Measurements from ENCODE around the gene SEPTIN2.
A peak's percentile ranks its signal among the peaks of the same experiment; 100 is the strongest.

Gene SEPTIN2

DNA sequence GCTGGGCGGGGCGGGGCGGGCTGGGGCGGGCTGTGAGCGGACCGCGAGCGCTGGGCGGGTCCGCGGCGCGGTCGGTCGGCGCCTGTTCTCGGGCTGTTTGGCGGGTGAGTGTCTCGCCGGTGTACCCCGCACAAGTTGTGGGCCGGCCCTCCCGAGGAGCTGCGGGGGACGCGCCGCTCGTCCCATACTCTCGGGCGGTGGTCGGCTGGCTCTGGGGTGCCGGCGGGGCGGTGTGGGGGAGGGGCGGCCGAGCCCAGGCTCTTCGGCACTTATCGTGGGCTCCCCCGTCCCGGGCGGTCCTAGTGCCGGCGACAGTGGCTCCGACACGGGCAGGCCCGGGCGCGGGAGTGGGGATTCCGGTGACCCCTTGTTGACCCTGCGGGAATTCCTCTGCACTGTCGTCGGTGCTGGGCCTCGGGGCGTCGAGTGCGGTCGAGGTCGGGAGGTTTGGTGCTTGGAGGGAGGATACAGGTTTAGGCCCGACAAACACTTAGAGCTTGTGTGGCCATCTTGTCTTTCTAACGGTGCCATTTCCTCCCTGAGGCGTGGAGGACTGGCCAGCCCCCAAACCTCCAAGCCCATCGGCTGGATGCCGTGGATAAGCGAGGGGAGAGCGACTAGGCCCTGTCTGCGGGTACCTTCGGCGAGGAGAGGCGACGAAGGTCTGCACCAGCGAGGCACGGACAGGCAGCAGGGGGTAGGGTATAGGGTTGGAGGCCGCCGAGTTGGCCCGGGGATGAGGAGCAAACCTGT, at the start of gene SEPTIN2:
SEPTIN2 (plus strand) TSS at position 47 of the 753 bp plus-strand sequence. CDS start 8,308 bp downstream, outside the sequence.
- peaks cover 67% of the 10 kb centered on the region for H3K4me1 Mint-ChIP-seq (ENCODE audit: low read depth)
- peak within 1 kb of the TSS; percentile 97 for H3K4me3 Mint-ChIP-seq
- no peaks in the 10 kb centered on the region for H3K27me3 Mint-ChIP-seq
- H3K36me3 Mint-ChIP-seq = peaks cover 13% of the 10 kb centered on the region
- no peaks in the 10 kb centered on the region for H3K9me3 Mint-ChIP-seq (ENCODE audit: low read depth)
- peak within 1 kb of the TSS; percentile 99 for H3K27ac Mint-ChIP-seq

- Mint-ChIP-seq H3K36me3 (peaks cover 8% of the 10 kb centered on the region), H3K9me3 (ENCODE audit: low read depth) (no peaks in the 10 kb centered on the region), H3K27ac (no peak overlapping the region), H3K4me3 (no peak overlapping the region), H3K27me3 (no peaks in the 10 kb centered on the region), H3K4me1 (ENCODE audit: low read depth) (peaks cover 33% of the 10 kb centered on the region)
Measured at GRCh38 chr2:241267249-241268067, 48.3 kb upstream of the SEPTIN2 start.

- no peaks in the 10 kb centered on the region for H3K27me3 Mint-ChIP-seq
- H3K4me1 Mint-ChIP-seq (ENCODE audit: low read depth) = peaks cover 38% of the 10 kb centered on the region
- H3K9me3 Mint-ChIP-seq (ENCODE audit: low read depth) = no peaks in the 10 kb centered on the region
- H3K4me3 Mint-ChIP-seq = no peak overlapping the region
- H3K27ac Mint-ChIP-seq = no peak overlapping the region
- peaks cover 3% of the 10 kb centered on the region for H3K36me3 Mint-ChIP-seq
Measured at GRCh38 chr2:241268306-241268705, 47.4 kb upstream of the SEPTIN2 start.

DNA sequence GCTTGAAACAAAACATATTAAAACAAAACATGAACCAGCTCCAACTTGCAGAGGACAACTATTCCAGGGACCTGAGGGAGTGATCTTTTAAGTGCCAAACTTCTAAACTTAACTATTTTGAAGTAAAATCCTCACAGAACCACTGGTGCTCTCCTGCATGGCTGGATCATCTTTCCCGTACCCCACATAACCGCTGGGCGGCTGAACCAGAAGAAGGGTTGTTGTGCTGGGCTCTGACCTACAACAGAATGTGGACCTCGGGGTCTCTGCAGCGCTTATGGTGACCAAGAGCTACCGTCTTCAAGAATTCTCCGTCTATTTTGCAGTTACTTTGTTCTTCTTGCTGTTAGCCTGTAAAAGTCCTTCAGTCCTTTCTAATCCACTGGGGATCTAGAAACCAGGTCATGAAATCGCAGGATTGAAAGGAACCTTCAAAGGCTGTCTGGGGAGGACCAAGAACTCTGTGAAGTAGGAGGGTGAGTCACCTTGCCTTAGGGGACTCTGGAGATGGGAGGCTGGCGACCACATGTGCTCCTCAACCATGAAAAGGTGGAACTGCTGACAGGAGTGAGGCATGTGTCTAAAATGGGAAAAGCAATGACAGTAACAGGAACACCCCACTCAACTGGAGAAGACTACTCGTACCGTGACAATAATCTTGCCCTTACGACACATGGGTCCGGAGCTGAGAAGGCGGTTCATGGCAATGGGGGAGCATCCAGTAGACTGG, 46.8 kb upstream of the SEPTIN2 start:
- peak overlapping the region; percentile 13 for H3K4me3 Mint-ChIP-seq
- no peak overlapping the region for H3K27ac Mint-ChIP-seq
- H3K27me3 Mint-ChIP-seq = no peaks in the 10 kb centered on the region
- peaks cover 42% of the 10 kb centered on the region for H3K4me1 Mint-ChIP-seq (ENCODE audit: low read depth)
- no peaks in the 10 kb centered on the region for H3K9me3 Mint-ChIP-seq (ENCODE audit: low read depth)
- H3K36me3 Mint-ChIP-seq = peaks cover 4% of the 10 kb centered on the region

DNA sequence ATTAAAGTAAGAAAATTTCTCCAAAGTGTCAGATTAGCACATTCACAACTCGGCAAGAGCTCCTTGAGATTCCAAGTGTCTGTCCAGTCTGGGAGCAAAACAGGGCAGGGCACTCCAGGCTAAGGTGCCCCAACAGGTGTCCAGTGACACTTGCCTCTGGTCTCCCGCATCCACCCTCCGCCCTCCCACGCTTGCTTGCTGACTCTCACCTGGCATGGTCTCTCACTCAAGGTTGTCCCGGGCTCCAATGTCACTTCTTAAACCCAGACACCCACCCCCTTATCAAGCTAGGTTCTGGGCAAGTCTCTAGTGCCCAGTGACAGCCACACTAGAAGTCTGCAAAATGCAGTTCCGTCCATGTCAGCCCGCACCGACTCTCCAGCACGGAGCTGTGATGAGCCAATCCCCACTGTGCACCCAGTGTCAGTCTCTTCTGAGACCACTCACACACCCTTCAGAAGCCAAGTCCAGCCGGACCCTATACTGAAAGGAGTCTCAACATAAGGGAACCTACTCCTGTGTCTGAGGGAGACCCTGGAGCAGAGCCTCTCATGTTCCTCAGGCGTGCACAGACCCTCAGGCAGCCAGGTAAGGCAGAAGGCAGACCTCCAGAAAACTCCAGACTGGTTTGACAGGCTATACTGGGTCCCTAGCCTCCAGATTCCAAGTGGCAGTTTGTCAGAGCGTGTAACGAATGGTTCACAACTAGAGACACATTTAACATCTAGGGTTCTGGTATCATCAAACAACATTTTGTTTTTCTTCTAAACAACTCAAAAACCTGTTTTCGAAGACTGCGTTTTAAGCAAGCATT, 45.8 kb upstream of the SEPTIN2 start:
- no peaks in the 10 kb centered on the region for H3K27me3 Mint-ChIP-seq
- H3K4me1 Mint-ChIP-seq (ENCODE audit: low read depth) = peaks cover 44% of the 10 kb centered on the region
- H3K4me3 Mint-ChIP-seq = no peak overlapping the region
- no peak overlapping the region for H3K27ac Mint-ChIP-seq
- H3K36me3 Mint-ChIP-seq = peaks cover 5% of the 10 kb centered on the region
- peaks cover under 1% of the 10 kb centered on the region for H3K9me3 Mint-ChIP-seq (ENCODE audit: low read depth)

DNA sequence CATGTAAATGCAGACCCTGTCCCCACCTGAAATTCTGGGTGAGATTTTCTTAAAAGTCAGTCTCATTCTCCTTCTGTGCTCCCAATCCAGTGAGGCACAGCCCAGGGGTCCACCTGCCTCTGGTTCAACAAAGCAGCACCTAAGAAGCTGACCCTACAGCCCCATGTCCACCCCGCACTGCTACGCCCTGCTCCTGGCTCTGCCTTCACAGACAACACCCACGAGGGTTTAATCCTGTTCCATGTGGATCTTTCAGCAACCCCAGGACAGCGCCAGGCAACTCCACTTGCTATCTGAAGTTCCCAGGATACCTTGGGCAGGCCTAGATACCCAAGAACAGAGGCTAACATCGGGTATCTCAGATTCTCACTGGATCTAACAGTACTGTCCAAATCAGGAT, 45.2 kb upstream of the SEPTIN2 start:
- Mint-ChIP-seq H3K27me3 (no peaks in the 10 kb centered on the region), H3K4me3 (peak overlapping the region; percentile 96), H3K9me3 (ENCODE audit: low read depth) (peaks cover 6% of the 10 kb centered on the region), H3K27ac (peak overlapping the region; percentile 50), H3K36me3 (peaks cover 9% of the 10 kb centered on the region), H3K4me1 (ENCODE audit: low read depth) (peaks cover 47% of the 10 kb centered on the region)

DNA sequence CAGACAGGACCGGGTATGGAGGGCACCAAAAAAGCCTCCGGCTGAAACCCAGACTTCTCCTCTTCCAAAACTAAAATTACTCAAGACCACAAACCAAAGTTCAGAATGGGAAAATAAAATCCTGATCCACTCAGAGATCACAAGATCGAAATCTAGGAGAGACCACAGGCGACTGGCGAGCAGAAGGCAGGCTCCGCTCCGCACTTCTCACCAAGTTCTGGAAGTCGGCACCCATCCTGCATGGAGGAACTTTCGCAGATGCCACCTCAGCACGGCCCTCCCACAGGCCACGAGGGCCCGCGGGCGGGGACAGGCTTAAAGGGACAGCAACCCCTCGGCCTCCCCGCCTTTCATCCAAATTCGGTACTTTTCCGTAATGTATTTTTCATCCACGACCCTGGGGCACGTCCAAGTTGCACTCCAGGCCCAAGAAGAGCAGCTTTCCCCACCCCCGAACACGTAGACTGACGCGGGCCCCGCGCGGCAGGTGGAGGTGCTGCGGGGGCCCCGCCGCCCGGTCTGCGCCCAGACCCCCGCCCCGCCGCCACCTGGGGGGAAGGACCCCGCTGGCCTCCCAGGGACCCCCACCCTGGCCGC, 43.9 kb upstream of the SEPTIN2 start:
- peaks cover 9% of the 10 kb centered on the region for H3K36me3 Mint-ChIP-seq
- H3K27ac Mint-ChIP-seq = peak overlapping the region; percentile 82
- peaks cover 7% of the 10 kb centered on the region for H3K9me3 Mint-ChIP-seq (ENCODE audit: low read depth)
- H3K4me1 Mint-ChIP-seq (ENCODE audit: low read depth) = peaks cover 47% of the 10 kb centered on the region
- H3K4me3 Mint-ChIP-seq = peak overlapping the region; percentile 96
- H3K27me3 Mint-ChIP-seq = no peaks in the 10 kb centered on the region

GRCh38 chr2:241272303-241273209, 43.2 kb upstream of the SEPTIN2 start:
- H3K36me3 Mint-ChIP-seq = peaks cover 9% of the 10 kb centered on the region
- H3K27me3 Mint-ChIP-seq = no peaks in the 10 kb centered on the region
- peaks cover 49% of the 10 kb centered on the region for H3K4me1 Mint-ChIP-seq (ENCODE audit: low read depth)
- H3K9me3 Mint-ChIP-seq (ENCODE audit: low read depth) = peaks cover 7% of the 10 kb centered on the region
- H3K27ac Mint-ChIP-seq = peak overlapping the region; percentile 41
- peak overlapping the region; percentile 76 for H3K4me3 Mint-ChIP-seq

DNA sequence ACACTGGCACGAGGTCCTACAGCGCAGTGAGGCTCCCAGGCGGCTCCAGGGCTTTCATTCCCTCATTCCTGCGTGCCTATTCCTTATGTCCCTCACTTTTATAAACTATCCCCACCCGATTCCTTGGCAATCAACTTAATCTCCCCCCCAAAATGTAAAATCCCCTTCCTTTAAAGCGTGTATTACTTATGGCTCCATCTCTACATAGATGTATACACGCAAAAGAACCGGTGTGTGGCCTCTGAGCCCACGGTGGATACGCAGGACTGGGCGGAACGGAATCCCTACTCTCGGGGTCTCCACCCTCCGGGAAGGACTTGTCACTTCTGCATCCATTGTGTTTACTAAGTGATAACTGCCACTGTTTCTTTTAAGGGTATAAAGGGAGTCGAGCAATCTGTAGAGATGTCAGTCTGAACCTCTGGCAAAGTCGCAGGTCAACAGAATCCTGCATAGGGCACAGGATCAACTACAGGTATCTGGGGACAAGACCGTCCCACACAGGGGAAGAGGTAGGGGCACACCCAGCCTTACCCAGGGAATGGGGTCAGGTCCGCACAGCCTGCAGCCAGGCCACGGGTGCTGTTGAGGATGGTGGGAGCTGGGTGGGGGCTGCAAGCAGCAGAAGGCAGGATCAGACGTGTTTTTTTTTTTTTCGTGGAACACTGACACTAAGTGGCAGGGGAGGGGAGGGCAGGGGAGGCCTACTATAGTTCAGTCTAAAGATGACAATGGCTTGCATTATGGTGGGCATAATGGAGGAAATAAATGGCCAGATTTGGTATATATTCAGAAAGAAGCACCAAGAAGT, 42.3 kb upstream of the SEPTIN2 start:
- Mint-ChIP-seq H3K4me1 (ENCODE audit: low read depth) (peaks cover 43% of the 10 kb centered on the region), H3K36me3 (peaks cover 9% of the 10 kb centered on the region), H3K27ac (peak overlapping the region; percentile 41), H3K4me3 (peak overlapping the region; percentile 76), H3K9me3 (ENCODE audit: low read depth) (peaks cover 7% of the 10 kb centered on the region), H3K27me3 (no peaks in the 10 kb centered on the region)

- Mint-ChIP-seq H3K9me3 (ENCODE audit: low read depth) (peaks cover 7% of the 10 kb centered on the region), H3K4me1 (ENCODE audit: low read depth) (peaks cover 39% of the 10 kb centered on the region), H3K36me3 (peaks cover 9% of the 10 kb centered on the region), H3K4me3 (peak overlapping the region; percentile 18), H3K27ac (no peak overlapping the region), H3K27me3 (no peaks in the 10 kb centered on the region)
Measured at GRCh38 chr2:241274127-241274526, 41.6 kb upstream of the SEPTIN2 start.

DNA sequence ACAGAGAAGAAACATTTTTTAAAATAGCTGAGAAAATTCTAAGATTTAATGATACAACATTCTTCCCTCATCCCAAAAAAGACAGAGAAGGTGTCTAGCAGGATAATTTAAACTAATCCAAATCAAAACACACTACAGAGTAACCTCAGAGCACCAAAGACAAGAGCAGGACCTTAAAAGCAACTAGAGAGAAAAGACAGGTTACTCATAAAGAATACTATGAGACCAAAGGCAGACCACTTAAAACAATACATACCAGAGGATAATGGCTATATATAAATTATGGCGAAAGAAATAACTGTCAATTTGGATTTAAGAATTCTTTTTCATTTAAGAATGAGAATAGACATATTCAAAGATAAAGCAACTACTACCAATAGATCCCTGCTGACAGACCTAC, 40.2 kb upstream of the SEPTIN2 start:
- no peaks in the 10 kb centered on the region for H3K27me3 Mint-ChIP-seq
- H3K9me3 Mint-ChIP-seq (ENCODE audit: low read depth) = peaks cover 7% of the 10 kb centered on the region
- H3K4me1 Mint-ChIP-seq (ENCODE audit: low read depth) = peaks cover 32% of the 10 kb centered on the region
- H3K4me3 Mint-ChIP-seq = no peak overlapping the region
- no peak overlapping the region for H3K27ac Mint-ChIP-seq
- peaks cover 11% of the 10 kb centered on the region for H3K36me3 Mint-ChIP-seq

DNA sequence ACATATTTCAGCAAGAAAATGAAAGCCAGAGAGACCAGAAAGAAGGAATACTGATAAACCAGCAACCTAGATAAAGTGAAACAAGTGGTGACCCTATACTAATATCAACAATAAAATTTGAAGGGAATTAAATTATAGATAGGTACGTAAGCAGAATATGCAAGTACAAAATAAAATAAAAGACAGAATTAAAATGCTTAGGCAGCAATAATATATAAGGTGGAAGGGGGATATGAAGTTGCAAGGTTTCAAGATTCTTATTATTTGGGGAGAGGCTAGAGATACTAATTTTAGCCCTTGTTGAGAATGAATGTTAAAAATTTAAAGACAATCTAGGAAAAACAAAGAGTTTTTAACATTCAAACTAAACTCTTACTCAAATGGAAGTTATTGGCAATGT, 39.8 kb upstream of the SEPTIN2 start:
- Mint-ChIP-seq H3K27ac (no peak overlapping the region), H3K9me3 (ENCODE audit: low read depth) (peaks cover 7% of the 10 kb centered on the region), H3K4me3 (no peak overlapping the region), H3K4me1 (ENCODE audit: low read depth) (peaks cover 28% of the 10 kb centered on the region), H3K36me3 (peaks cover 11% of the 10 kb centered on the region), H3K27me3 (no peaks in the 10 kb centered on the region)
